GM12892 (cell line): ENCODE results near the gene TMEM87A.

Source experiments
- POLR2A ChIP-seq: IDR thresholded peaks from 2 replicates; pipeline ENCODE4 v1.6.1; 2011; ENCODE audit warnings: low read depth, low read length, control low read depth
- POLR2AphosphoS5 ChIP-seq: IDR thresholded peaks from 2 replicates; pipeline ENCODE4 v1.6.1; 2011; ENCODE audit warnings: low read depth, low read length, control low read depth
- TAF1 ChIP-seq: IDR thresholded peaks from 2 replicates; pipeline ENCODE4 v1.6.1; 2011; ENCODE audit warnings: low read depth, mild to moderate bottlenecking, control low read depth, low read length, borderline replicate concordance

GRCh38 chr15:42163947-42164550 is 109.2 kb downstream of the TMEM87A start:
- TF ChIP-seq POLR2AphosphoS5 = no peak
- no peak for TF ChIP-seq POLR2A
- no peak for TF ChIP-seq TAF1
